Measurements from ENCODE around the gene UHRF2.

The UHRF2 gene

GRCh38 chr9:6552033-6552432 lies 139.0 kb downstream of the UHRF2 start:
- TF ChIP-seq GATA3 (IDR thresholded peaks at IDR 0.05; ENCODE audit: low read depth, low read length) (no peak), GATA2 (IDR thresholded peaks at IDR 0.05; ENCODE audit: low read depth, low read length) (no peak)

GRCh38 chr9:6552498-6553121 lies 139.6 kb downstream of the UHRF2 start:
- no peak for TF ChIP-seq GATA2 (IDR thresholded peaks at IDR 0.05; ENCODE audit: low read depth, low read length)
- TF ChIP-seq GATA3 (IDR thresholded peaks at IDR 0.05; ENCODE audit: low read depth, low read length) = no peak

GRCh38 chr9:6553866-6554265 lies 140.9 kb downstream of the UHRF2 start:
- TF ChIP-seq GATA3 (IDR thresholded peaks at IDR 0.05; ENCODE audit: low read depth, low read length) = no peak
- TF ChIP-seq GATA2 (IDR thresholded peaks at IDR 0.05; ENCODE audit: low read depth, low read length) = no peak
